Renal pelvis (tissue), 4 donors: ENCODE measurements around the gene HDAC9. TPM values are rescaled to one million over a fixed set of nuclear protein-coding genes. Genes with fewer than 3 reads are reported as not detected.

Source experiments
- DNase-seq: peaks from one replicate; pipeline ENCODE4 v3.0.0-alpha.2; 2013
- polyA plus RNA-seq, 3 donors: library from polyadenylated mRNA; unstranded; fragments of 120-200 nt; gene quantifications; one replicate each; pipeline ENCODE4 v1.2.1, GENCODE V29; 2013; ENCODE audit not compliant: insufficient read length in 3 of 3

Gene HDAC9
- polyA plus RNA-seq, 3 donors, result 7.4 to 8.4 (median 8.4) TPM

DNA sequence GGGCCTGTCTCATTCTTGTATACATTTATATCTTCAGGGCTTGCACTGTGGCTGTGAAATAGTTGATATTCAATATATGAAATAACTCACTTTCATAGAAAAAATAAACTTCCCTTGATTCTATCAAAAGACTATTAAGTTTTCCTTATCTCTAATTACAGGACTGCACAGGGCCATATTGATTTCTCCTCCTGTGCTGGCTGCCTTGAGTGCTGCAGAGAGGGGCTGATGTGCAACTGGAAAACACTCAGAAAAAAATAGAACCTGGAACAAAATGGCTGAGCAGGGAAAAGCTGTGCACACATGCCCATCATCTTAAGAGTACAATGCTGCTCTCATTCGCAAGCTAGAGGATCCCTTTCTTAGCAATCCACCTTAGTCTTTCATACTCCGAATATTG lies 5.9 kb upstream of the HDAC9 start:
- DNase-seq, result no peak

DNA sequence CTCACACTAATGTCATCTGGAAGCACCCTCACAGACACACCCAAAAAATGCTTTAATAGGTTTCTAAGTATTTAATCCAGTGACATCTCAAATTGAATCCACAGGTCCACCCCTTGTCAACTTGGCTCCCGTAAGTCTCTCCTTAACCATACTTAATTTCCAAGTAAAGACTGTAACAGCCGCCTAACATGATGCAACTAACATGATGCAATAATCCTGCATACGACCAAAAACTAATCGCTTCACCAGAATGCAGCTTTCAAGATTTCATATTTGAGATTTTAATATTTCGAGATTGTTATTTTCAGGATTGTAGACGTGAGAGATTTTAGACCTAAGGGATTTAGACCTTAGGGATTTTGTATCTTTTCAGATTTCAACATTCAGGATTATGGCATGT lies 3.7 kb upstream of the HDAC9 start:
- DNase-seq, result no peak

DNA sequence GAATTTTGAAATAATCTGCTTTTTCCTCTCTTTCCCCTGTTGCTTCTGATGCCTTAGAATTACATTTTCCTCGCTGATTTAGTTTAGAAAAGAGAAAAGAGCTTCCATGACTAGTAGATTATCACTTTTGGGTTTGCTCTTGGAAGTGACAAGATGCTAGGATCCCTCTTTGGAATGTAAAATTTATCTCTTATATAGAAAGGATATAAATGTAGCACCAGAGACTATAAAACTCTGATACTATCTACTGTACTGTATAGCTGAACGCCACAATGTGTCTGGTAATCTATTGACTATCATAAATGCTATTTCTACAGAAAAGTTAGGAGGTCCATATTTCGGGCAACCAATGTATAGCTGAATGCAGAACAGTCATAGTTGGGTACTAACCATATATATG lies 1.1 kb upstream of the HDAC9 start:
- no peak for DNase-seq

DNA sequence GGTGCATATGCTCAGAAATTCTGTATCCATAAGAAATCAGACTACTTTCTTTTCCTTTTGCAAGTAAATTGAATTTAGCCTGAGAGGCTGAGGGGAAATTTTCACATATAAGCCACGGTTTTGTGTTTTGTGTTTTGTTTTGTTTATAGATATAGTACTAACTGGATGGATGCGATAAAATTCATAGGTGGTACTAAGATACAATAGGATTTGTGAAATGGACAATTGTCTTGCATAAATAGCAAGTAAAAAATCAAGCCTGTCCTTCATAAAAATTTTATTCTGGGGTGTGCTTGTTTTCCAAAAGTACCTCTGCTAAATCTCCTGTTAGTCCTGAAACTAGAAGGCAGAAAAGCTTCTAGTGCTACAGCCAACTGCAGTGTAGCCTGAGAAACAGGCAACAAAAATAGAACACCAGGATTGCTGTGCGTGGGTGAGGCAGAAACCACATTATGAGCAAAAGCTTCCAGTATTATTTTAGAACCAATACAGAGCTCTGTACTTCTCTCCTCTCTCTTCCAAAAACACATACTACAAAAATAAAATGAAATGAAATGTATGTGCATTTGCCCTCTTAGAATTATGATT lies 634 bp upstream of the HDAC9 start:
- DNase-seq, result peak; percentile 26

DNA sequence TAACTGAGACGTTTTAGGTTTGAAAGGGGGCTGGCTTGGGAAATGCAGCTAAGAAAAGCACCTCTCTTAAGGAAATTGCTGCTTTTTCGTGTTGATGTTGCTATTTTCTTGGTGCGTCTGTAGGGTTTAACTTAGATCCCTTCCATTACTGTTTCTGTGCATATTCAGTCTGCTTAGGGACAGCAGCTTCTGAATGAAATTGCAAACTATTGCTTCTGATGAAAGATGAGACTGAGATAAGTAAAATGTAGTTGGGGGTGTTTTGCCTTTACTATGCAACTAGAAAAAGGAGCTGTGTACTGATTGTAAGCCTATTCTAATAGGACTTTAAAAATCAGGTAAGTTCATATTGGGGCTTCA lies 772 bp downstream of the HDAC9 start:
- no peak for DNase-seq

DNA sequence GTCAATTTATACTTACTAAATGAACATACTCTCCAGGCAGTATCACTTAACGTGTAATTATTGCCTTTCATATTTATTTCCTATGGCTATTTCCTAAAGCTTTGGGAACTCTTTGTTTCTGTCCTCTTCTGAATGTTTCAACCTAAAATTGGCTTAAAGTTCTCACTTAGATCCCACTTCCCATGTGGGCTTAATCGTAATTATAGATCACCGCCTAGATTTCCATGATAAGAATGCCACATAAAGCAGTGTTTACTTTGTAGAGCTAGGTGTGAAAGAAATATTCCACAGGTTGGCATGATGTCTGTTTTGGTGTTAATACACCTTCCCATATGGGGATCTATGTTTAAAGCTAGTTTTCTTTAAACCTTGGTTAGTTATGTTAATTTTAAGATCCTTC lies 1.5 kb downstream of the HDAC9 start:
- DNase-seq, result no peak

DNA sequence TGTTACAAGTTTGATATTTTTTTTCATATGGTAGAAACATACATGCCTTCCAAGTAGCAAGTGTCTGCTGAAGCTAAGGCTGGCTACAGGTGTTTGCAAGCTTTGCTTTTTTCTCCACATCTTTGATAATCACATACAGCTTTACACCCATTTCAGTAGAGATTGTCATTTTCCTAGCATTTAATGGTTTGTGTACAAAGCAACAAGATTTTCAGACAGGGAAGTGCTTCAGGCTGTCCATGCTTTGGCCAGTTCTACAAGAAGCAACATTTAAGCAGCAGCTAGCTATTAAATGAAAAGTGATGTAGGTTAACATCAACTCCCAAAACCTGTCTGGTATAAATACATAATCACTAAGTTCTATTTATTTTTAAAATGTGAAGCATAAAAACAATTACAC lies 2.3 kb downstream of the HDAC9 start:
- DNase-seq, result no peak

DNA sequence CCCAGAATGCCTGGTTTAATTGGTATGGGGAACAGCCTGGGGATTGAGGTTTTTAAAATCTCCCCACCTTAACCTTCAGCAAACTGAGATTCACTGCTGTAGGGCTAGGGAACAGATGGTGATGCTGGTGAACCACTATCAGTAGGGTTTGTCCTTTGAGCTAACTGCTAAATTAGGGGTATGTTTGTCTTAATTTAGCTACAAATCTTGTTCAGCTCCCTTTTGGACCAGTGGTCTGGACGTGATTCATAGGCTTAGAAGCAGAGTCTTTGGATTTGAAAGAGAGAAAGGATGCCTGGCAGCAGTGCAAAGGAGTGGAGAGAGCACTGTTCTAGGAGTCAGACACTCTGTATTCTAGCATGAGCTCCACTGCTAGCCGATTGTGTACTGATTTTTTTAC lies 2.8 kb downstream of the HDAC9 start:
- DNase-seq, result no peak

DNA sequence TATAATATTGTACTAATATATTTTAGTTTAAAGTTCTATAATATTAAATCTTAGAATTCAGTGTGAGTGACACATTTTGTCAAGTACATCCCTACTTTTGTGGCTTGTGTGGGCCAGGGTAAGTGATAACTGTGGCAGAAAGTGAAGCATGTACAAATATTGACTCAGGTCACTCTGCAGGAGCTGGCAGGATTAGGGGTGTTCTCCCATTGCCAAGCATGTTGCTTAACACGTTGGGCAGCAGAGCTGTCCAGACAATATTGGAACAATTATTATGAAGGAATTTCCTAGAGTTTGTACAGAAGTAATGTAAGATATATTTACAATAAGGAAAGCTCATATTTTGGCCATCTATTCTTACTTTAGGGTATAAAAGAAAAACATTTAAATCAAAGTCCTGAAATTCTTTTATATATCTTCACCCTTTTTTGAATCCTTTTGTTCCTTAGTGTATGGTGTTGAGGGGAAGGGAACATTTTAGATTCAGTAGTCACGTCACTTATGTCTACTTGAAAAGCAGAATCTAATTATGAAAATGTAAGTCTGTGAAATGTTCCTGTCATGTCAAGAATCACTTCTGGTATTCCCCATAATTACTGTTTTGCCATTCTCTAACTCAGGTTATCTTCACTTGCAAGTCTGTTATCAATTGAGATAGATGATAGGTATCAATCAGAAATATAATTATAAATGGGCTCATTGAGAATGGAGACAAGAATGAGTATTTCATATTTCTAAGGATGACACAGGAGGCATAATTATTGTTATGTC lies 4.0 kb downstream of the HDAC9 start:
- no peak for DNase-seq

DNA sequence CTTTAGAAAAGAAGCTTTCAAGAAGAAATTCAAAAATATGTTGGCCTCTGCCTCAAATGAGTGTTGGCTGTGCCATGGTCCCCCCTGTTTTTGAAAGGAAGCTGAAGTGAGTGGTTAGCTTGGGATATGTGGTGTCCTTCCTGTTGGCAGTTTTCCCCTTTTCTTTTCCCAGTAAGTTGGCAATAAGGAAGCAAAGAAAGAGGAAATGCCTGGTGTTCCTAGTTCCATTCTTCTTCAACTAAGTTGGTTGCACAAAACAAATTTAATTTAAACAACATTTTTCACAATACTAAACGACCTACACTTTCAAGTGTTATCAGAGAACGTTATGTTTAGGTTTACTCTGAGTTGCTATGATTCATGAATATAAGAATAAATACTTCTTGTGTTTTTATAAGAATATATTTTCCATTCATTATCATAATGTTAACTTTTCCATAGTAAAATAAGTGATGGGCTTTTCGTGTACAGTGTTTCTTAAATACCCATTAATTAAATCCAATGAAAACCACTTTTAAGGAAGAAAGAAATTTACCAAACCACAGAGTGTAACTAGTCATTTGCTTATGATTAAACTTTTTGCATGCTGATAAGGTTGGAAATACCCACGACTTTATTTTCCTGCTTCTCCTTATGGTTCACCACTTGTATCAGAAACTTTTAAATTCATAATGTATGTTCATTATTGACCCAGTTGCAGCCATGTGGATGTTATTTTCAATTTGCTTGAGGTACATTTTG lies 7.7 kb downstream of the HDAC9 start:
- DNase-seq, result no peak

DNA sequence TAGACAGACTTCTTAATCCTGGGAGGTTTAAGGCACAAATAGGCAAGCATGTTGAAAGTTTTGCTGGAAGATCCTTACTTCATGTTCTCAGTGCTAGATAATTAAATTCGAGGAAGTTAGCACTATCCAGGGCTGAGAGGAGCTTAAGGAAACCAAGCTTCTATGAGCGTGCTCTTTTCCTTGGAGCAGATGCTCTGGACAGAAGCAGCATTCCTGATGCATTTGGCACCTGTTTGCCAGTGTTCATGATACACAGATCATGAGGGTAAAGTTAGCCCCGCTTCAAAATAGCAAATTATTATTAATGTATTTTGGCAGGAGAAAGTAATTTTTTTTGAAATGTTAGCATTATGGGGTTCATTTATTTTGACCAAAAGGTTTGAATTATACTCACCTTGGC lies 9.4 kb downstream of the HDAC9 start:
- DNase-seq, result no peak

DNA sequence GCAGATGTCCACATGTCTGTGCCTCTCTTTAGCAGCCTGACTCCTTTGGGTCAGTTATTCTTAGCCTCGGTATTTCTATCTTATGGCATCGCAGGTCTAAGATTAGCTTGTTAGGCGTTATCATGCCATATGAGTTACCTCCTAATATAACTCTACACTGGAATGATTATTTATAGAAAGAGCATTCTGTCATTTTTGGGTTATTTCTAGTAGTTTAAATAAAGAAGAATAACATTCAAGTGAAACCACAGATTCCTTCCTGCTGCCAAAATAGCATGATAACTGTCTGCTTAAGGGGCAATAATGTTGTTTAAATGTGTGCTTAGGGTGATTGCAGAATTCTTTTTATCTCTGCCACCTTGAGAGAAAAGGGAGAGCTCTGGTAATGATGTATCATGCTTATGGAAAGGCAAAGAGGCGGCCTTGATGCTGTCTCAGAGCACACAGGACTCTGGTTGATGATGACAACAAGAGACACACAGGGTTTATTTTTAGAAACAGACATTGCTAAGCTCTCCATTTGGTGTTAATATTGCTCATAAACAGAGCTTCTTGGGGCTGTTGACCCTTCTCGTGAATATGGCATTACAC lies 10.4 kb downstream of the HDAC9 start:
- DNase-seq, result no peak

DNA sequence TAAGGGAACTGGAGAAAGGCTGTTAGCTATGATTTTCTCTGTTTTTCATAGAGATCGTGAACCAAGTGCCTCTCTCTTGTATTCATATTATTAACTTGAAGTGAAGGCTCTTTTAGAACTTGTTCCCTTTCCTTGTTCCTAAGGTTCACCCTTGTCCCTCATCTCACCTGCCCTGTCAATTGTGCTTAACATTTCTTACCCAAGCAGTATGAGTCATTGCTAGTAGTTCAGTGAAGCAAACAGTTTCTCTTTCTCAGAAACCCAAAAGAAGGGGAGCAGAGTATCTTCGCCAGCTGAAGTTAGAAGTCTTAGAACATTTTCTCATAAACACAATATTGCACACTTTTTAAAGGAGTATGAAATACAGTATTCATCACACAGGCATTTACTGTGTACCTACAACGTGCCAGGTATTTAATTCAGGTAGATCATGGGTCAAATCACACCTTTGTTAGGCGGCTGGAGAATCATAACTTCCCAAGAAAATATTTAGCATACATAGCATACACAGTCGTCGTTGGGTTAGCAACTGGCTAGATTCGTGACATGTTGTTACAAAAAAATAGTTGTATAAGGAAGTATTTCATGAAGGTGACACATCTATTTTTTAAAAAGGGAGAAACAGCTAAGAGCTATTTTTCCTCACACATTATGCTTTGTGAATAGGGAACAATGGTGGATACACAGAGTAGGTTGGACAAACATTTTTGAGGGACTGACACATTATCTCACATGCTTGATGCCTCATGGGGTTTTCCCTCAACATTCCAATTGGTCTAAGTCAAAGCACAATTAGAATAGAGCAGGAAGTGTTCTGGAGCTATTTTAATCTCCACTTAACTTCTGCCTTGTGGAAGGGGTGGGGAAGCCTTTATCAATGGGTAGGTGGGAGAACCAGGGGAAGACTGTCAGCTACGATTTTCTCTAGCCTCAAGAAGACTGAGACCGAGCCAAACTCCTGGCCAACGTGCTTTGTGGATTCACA lies 13.2 kb downstream of the HDAC9 start:
- DNase-seq, result no peak

DNA sequence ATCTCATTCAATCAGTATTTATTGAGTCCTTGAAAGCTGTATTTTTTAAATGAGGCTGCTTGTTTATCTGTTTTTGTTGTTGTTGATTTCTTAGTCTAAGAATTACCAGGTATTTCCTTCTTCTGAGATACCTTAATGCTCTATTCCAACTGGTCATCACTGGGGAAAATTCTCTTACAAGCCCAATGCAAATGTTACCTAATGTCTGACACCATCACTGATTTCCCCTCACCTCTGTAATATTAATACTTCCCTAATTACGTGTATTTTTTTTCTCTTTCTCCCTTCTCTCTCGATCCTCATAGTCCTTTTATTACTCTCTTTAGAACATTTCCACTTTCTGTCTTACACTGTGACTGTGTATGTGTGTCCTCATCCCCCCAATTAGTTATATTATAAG lies 13.9 kb downstream of the HDAC9 start:
- DNase-seq, result no peak

DNA sequence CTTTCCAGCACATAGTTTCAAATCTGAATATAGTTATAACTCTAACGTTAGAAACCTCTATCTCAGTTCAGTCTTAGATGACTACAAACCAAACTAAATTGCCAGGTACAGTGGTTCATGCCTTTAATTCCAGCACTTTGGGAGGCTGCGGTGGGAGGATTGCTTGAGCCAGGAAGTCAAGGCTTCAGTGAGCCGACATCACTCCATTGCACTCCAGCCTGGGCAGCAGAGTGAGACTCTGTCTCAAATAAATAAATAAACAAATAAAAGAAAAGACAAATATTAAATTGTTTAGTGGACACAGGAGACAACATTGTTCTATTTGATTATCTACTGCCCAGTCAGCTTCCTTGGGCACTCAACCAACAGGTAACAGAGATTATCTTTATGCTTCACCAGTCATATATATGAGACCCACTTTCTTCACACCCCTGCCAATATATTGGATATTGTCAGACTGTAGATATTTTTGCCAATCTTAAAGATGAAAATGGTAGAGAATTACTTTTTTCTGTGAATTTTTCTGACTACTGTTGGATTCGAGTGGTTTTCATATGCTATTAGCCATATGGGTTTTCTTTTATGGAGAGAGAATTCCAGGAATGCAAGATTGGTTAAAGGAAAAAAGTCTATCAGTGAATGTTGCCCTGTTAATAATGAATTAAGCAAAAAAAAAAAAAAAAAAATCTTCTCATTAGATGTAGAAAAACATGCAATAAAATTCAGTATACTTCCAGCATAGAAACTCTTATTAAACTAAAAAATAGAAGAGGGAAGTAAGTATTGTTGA lies 16.0 kb downstream of the HDAC9 start:
- no peak for DNase-seq

DNA sequence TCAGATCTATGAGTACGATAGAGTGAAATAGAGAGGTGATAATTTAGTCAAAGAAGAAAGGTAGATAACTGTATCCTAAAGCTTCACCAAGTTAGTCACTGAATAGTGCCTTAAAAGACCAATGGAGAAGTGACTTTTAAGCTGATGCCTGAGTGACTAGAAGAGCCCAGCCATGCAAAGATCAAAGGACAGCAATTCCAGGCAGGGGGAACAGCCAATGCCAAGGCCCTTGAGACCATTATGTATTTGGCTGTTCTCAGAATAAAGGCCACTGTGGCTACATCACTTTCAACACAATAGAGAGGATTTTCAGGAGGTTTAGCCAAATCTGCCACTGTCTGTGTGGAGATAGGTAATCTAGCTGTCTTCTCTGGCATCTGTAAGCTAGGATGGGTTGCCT lies 17.8 kb downstream of the HDAC9 start:
- DNase-seq, result no peak

DNA sequence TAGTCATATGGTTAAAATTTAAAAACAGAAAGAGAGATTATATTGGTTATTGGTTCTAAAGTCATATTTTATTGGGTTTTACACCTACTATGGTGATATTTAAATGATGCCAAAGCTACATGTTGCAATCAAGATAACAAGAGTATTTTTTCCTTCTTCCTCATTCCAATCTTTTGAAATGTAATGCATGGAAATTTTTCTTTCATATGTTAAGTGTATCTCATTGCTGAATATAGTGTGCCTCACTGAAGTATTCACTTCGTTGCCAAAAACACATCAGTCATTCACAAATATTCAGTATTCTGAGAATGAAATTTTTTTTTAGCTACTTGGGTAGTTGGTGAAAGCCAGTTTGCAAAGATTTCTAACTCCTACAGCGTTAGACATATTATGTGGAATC lies 19.5 kb downstream of the HDAC9 start:
- DNase-seq, result no peak

DNA sequence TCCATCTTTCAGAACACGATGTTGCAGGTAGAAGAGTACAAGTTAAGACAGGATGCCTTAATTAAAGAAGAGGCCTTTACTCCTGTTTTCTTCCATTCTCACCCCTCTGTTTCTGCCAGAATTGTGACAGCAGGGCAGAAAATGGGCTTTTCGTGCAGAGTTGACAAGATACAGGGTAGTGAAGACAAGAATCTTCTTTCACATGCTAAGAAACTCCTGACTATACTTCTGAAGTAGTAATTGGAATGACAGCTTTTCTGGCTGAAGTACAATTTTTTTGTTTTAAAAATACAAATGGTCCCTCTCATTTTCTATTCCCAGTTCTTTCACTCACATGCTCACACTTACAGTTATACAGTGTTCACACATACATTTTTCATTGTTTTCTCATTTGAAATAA lies 22.1 kb downstream of the HDAC9 start:
- DNase-seq, result no peak

DNA sequence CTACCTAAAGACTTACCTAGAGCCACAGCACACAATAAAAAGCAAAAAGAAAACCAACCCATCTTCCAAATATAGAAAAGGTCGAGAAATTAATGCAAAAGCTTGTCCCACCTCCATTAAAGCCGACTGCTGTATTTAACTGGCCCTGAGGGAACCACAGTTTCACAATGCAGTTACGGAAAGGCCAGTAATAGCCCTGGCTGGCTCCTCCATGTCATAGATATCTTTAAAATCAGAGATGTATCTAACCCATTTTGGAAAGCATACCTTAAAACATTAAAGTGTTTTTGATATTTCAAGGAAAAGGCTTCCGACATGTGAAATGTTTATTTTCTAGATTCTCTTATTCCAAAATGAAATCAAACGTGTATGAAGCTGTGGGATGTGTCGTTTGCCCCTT lies 23.0 kb downstream of the HDAC9 start:
- DNase-seq, result no peak

DNA sequence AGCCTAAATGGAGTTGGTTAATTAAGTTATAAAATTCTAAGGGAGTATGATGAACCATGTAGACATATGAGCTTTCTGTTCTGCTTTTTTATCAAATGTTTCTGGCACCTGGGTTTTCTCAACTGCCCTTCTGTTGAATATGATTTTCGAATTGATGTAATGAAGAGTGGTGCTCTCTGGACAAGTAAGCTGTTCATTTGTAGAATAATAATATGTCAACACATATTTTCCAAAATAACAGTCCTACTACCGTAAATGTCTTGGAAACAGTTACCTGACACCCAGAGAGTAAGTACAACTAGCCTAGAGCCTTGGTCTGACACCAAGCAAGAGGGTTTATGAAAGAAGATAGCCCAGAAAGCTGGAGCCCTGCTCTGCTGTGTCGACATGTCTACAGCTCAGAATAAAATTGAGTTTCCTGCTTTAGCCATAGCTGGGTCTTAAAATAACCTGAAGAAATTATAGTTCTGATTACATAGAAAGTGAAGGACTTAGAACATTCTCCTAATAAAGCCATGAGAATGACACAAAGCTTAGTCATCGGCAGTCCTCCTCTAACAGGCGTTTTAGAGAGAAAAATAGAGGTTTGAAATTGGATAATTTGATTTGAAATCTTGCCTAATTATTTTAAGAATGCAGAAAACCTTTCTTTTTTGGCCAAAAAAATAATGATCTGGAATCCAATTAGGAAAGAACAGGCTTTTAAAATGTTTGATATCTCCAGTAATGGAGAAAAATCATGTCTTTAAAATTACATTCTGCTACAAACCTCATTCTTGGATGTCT lies 25.1 kb downstream of the HDAC9 start:
- DNase-seq, result no peak
